Keratinocyte (primary cell): ENCODE data around the gene NOS3. TPM values are rescaled to one million over a fixed set of nuclear protein-coding genes. Genes with fewer than 3 reads are reported as not detected.

Experiments used
- DNase-seq: peaks from one replicate; pipeline ENCODE4 v3.0.0-alpha.2; 2011; ENCODE audit warnings: low read depth, missing footprints, low spot score
- FAIRE-seq: peaks from 2 replicates; lab custom pipeline; 2011; peaks lifted over from hg19 to GRCh38; lab: Jason Lieb, UNC
- H2AFZ ChIP-seq: 2 replicates; pipeline ENCODE4 v1.6.0; 2012; ENCODE audit warnings: low read length, control low read depth, inconsistent platforms; ENCODE audit not compliant: control insufficient read depth
- H3K27ac ChIP-seq: 2 replicates; pipeline ENCODE4 v1.5.1; 2011; ENCODE audit warnings: low read length; ENCODE audit not compliant: control insufficient read depth, insufficient read depth
- H3K27me3 ChIP-seq: 3 replicates; pipeline ENCODE4 v1.6.0; 2011; ENCODE audit warnings: low read length; ENCODE audit not compliant: control insufficient read depth, insufficient read depth; ENCODE audit errors: extremely low read depth
- H3K36me3 ChIP-seq, 2 experiments: 2 replicates in 1 of 2; 3 replicates in 1 of 2; pipeline ENCODE4 v1.5.1; 2011; ENCODE audit warnings: low read length in 2 of 2, mild to moderate bottlenecking in 1 of 2; ENCODE audit not compliant: control insufficient read depth in 2 of 2, insufficient read depth in 2 of 2; ENCODE audit errors: extremely low read depth in 1 of 2
- H3K4me1 ChIP-seq: 3 replicates; pipeline ENCODE4 v1.5.1; 2011; ENCODE audit warnings: low read length; ENCODE audit not compliant: control insufficient read depth, insufficient read depth; ENCODE audit errors: extremely low read depth
- H3K4me2 ChIP-seq: 3 replicates; pipeline ENCODE4 v1.6.0; 2011; ENCODE audit warnings: low read depth, low read length; ENCODE audit not compliant: control insufficient read depth, insufficient read depth; ENCODE audit errors: extremely low read depth
- H3K4me3 ChIP-seq, 3 experiments: fragments of 200-600 bp in 1 of 3; sonication (generic) in 1 of 3; 2 replicates in 2 of 3; 3 replicates in 1 of 3; pipeline ENCODE4 v1.5.1; 2011 to 2016; ENCODE audit warnings: low read length in 3 of 3, mild to moderate bottlenecking in 3 of 3, control low read depth in 2 of 3, inconsistent platforms in 1 of 3, low read depth in 1 of 3, mixed read lengths in 1 of 3, mixed run types in 1 of 3, moderate library complexity in 1 of 3; ENCODE audit not compliant: control insufficient read depth in 2 of 3, insufficient read depth in 2 of 3; ENCODE audit errors: extremely low read depth in 1 of 3
- H3K79me2 ChIP-seq: 2 replicates; pipeline ENCODE4 v1.6.0; 2012; ENCODE audit warnings: low read length; ENCODE audit not compliant: control insufficient read depth, insufficient read depth
- H3K9ac ChIP-seq: 3 replicates; pipeline ENCODE4 v1.6.0; 2011; ENCODE audit warnings: low read length; ENCODE audit not compliant: control insufficient read depth, insufficient read depth; ENCODE audit errors: extremely low read depth
- H3K9me1 ChIP-seq: 3 replicates; pipeline ENCODE4 v1.6.0; 2011; ENCODE audit warnings: low read length; ENCODE audit not compliant: control insufficient read depth, insufficient read depth; ENCODE audit errors: extremely low read depth
- H3K9me3 ChIP-seq: 2 replicates; pipeline ENCODE4 v1.5.1; 2012; ENCODE audit warnings: low read depth, low read length; ENCODE audit not compliant: control insufficient read depth
- H4K20me1 ChIP-seq: 3 replicates; pipeline ENCODE4 v1.6.0; 2011; ENCODE audit warnings: low read length; ENCODE audit not compliant: control insufficient read depth, insufficient read depth; ENCODE audit errors: extremely low read depth
- CTCF ChIP-seq, 3 experiments: IDR thresholded peaks in 1 of 3; conservative IDR thresholded peaks in 1 of 3; optimal IDR thresholded peaks in 1 of 3; 2 replicates in 2 of 3; 3 replicates in 1 of 3; pipeline versions ENCODE3 to v1.5.1; 2011; ENCODE audit warnings: low read length in 3 of 3, mild to moderate bottlenecking in 3 of 3, moderate library complexity in 2 of 3, control low read depth in 1 of 3, inconsistent platforms in 1 of 3; ENCODE audit not compliant: insufficient read depth in 2 of 3; ENCODE audit errors: extremely low read depth in 1 of 3
- EZH2 ChIP-seq: IDR thresholded peaks from one replicate; pipeline ENCODE4 v1.6.1; 2012; ENCODE audit warnings: inconsistent platforms, mild to moderate bottlenecking, low read length, moderate library complexity
- dilution Hi-C: fragments of 300-500 bp; cut with MboI; formaldehyde crosslinking; loops from one replicate; pipeline ENCODE4 v1.7.0; 2020; ENCODE audit warnings: low sequenced_read_pairs; ENCODE audit not compliant: extremely low pct_ligation_motif_present
- polyA plus RNA-seq, 5 experiments: library from polyadenylated mRNA; depleted of rRNA in 3 of 5; stranded (reverse) in 3 of 5; stranded (forward) in 1 of 5; unstranded in 1 of 5; fragments of >200 nt; gene quantifications; 1 replicate in 1 of 5; 2 replicates in 3 of 5; 3 replicates in 1 of 5; pipeline versions ENCODE4 v1.2.1 to v1.2.3, GENCODE V29; 2011 to 2012; ENCODE audit warnings: missing spikeins in 2 of 5, low read depth in 1 of 5, low replicate concordance in 1 of 5

The NOS3 gene
- polyA plus RNA-seq, 1 donor (not counting 4 experiments of a cell fraction or from before 2014, with no cell fraction given): 0.77 TPM

DNA sequence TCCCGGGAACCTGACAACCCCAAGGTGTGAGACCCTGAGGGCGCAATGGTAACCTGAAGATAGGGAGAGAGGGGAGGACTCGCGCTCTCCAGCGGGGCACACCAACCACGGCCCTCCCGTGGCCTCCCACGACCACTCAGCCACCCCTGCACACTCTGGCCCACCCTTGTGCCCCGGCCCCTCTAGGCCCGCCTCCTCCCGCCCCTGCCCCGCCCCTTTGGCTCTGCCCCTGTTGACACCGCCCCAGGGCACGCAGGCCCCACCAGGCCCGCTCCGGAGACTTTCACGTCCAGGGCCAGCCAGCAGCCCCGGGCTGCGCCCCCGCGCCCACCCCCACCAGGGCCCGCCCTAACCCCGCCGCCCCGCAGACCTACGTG is 22.5 kb downstream of the NOS3 start:
- FAIRE-seq (no peak), DNase-seq (no peak)
- H3K36me3 ChIP-seq: no peaks in the 10 kb centered on the region
- H3K27me3 ChIP-seq: peaks cover 48% of the 10 kb centered on the region
- dilution Hi-C loops: no loop called here
- no peak overlapping the region for H3K4me3 ChIP-seq
- no peak overlapping the region for H3K27ac ChIP-seq
- peak overlapping the region; percentile 37 for H3K4me2 ChIP-seq
- H3K9me1 ChIP-seq: no peaks in the 10 kb centered on the region
- H3K4me1 ChIP-seq: peaks cover 12% of the 10 kb centered on the region
- no peak overlapping the region for H3K9ac ChIP-seq
- H2AFZ ChIP-seq: peak overlapping the region; percentile 54
- H3K79me2 ChIP-seq: no peaks in the 10 kb centered on the region
- H4K20me1 ChIP-seq: no peaks in the 10 kb centered on the region
- no peak for TF ChIP-seq EZH2
- TF ChIP-seq CTCF (optimal IDR thresholded peaks at IDR 0.05 in 1 of 3, IDR thresholded peaks at IDR 0.05 in 1 of 3, conservative IDR thresholded peaks at IDR 0.05 in 1 of 3; ENCODE audit: extremely low read depth in 1 of 3, insufficient read depth in 2 of 3, low read length in 3 of 3): no peak
- no peaks in the 10 kb centered on the region for H3K9me3 ChIP-seq

DNA sequence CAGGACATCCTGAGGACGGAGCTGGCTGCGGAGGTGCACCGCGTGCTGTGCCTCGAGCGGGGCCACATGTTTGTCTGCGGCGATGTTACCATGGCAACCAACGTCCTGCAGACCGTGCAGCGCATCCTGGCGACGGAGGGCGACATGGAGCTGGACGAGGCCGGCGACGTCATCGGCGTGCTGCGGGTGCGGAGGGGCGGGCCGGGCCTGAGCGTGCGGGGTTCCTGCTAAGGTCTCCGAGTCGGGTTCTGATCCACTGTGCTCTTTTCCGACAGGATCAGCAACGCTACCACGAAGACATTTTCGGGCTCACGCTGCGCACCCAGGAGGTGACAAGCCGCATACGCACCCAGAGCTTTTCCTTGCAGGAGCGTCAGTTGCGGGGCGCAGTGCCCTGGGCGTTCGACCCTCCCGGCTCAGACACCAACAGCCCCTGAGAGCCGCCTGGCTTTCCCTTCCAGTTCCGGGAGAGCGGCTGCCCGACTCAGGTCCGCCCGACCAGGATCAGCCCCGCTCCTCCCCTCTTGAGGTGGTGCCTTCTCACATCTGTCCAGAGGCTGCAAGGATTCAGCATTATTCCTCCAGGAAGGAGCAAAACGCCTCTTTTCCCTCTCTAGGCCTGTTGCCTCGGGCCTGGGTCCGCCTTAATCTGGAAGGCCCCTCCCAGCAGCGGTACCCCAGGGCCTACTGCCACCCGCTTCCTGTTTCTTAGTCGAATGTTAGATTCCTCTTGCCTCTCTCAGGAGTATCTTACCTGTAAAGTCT is 23.1 kb downstream of the NOS3 start:
- Histone ChIP-seq H4K20me1 (no peaks in the 10 kb centered on the region), H3K9me3 (no peaks in the 10 kb centered on the region), H3K4me3 (peak overlapping the region in 1 of 3 experiments; percentile 26), H3K4me1 (peaks cover 12% of the 10 kb centered on the region), H2AFZ (peak overlapping the region; percentile 54), H3K79me2 (no peaks in the 10 kb centered on the region), H3K27ac (no peak overlapping the region), H3K27me3 (peaks cover 53% of the 10 kb centered on the region), H3K4me2 (peak overlapping the region; percentile 70), H3K36me3 (no peaks in the 10 kb centered on the region), H3K9me1 (no peaks in the 10 kb centered on the region), H3K9ac (peak overlapping the region; percentile 9)
- no peak for FAIRE-seq
- peak; percentile 49 for TF ChIP-seq EZH2
- peak in 2 of 3 experiments; percentile 15 to 31 for TF ChIP-seq CTCF (optimal IDR thresholded peaks at IDR 0.05 in 1 of 3, IDR thresholded peaks at IDR 0.05 in 1 of 3, conservative IDR thresholded peaks at IDR 0.05 in 1 of 3; ENCODE audit: extremely low read depth in 1 of 3, insufficient read depth in 2 of 3, low read length in 3 of 3)
- dilution Hi-C loops: no loop called here
- DNase-seq: no peak
